A549 (cell line): ENCODE measurements around the gene MRPL12. TPM values are rescaled to one million over a fixed set of nuclear protein-coding genes. Genes with fewer than 3 reads are reported as not detected.

Source experiments
- ATAC-seq, 2 experiments: fragments of 200-7000 bp in 1 of 2; fragments of >200 bp in 1 of 2; cut with Nextera tagmentation in 1 of 2; cut with Tn5 transposase in 1 of 2; 3 replicates each; pipeline versions ENCODE4 v1.8.0 to v1.9.1; 2018 to 2020; ENCODE audit warnings: mild to moderate bottlenecking in 1 of 2, moderate library complexity in 1 of 2
- CTCF ChIA-PET: fragments of 300-600 bp; sonication (Branson Sonifier 250); formaldehyde crosslinking; extraction: SDS; loops from one replicate; lab custom pipeline; 2021; ENCODE audit warnings: antibody characterized with exemption, inconsistent platforms; lab: Yijun Ruan, JAX
- POLR2A ChIA-PET: fragments of 350-600 bp; formaldehyde crosslinking; extraction: SDS; loops from one replicate; lab custom pipeline; 2021; ENCODE audit warnings: antibody characterized with exemption, inconsistent platforms; lab: Yijun Ruan, JAX
- DNase-seq, 2 experiments: peaks; one replicate each; pipeline versions ENCODE4 v3.0.0 to v3.0.0-alpha.2; 2011 to 2016; ENCODE audit warnings: low read depth in 1 of 2, low spot score in 1 of 2
- FAIRE-seq: peaks from 2 replicates; lab custom pipeline; 2011; peaks lifted over from hg19 to GRCh38; lab: Jason Lieb, UNC
- H3K27ac ChIP-seq, 2 experiments: fragments of >200 bp; sonication (Bioruptor Twin); formaldehyde crosslinking; 3 replicates each; pipeline ENCODE4 v1.5.1; 2016 to 2017
- H3K4me1 ChIP-seq: fragments of >200 bp; sonication (Bioruptor Twin); formaldehyde crosslinking; 3 replicates; pipeline ENCODE4 v1.6.1; 2016
- H3K4me2 ChIP-seq: fragments of >200 bp; sonication (Bioruptor Twin); formaldehyde crosslinking; 3 replicates; pipeline ENCODE4 v1.6.1; 2016
- H3K4me3 ChIP-seq: fragments of >200 bp; sonication (Bioruptor Twin); formaldehyde crosslinking; 3 replicates; pipeline ENCODE4 v1.5.1; 2016
- H3K9me3 ChIP-seq: fragments of >200 bp; sonication (Bioruptor Twin); formaldehyde crosslinking; 3 replicates; pipeline ENCODE4 v1.6.1; 2016
- BHLHE40 ChIP-seq: IDR thresholded peaks from 2 replicates; pipeline ENCODE4 v1.6.1; 2012; ENCODE audit warnings: low read depth, low read length, inconsistent platforms
- CBX2 ChIP-seq: fragments of 200-600 bp; sonication (generic); IDR thresholded peaks from 2 replicates; pipeline ENCODE4 v1.6.1; 2016; ENCODE audit warnings: low read depth, mild to moderate bottlenecking, borderline replicate concordance
- CEBPB ChIP-seq, 2 experiments: fragments of >200 bp in 1 of 2; sonication (Bioruptor Twin) in 1 of 2; formaldehyde crosslinking in 1 of 2; IDR thresholded peaks; 2 replicates each; pipeline ENCODE4 v1.6.1; 2012 to 2016
- EHF ChIP-seq: fragments of 250-450 bp; sonication (Bioruptor Pico); IDR thresholded peaks from 2 replicates; pipeline ENCODE4 v1.5.0; 2020; ENCODE audit warnings: mild to moderate bottlenecking
- EP300 ChIP-seq, 2 experiments: fragments of >200 bp; sonication (Bioruptor Twin); formaldehyde crosslinking; IDR thresholded peaks; 2 replicates in 1 of 2; 3 replicates in 1 of 2; pipeline ENCODE4 v1.6.1; 2016 to 2017
- ESRRA ChIP-seq: fragments of 150-350 bp; IDR thresholded peaks from 2 replicates; pipeline ENCODE4 v1.6.1; 2014; ENCODE audit warnings: mild to moderate bottlenecking, low read length, borderline replicate concordance
- FOSL2 ChIP-seq, 2 experiments: fragments of 450-650 bp in 1 of 2; fragments of >200 bp in 1 of 2; sonication (Bioruptor Twin) in 1 of 2; formaldehyde crosslinking; IDR thresholded peaks; 2 replicates each; pipeline versions ENCODE4 v1.5.0 to v1.6.1; 2016 to 2020; ENCODE audit warnings: mild to moderate bottlenecking in 1 of 2, moderate library complexity in 1 of 2
- GATA3 ChIP-seq: IDR thresholded peaks from 2 replicates; pipeline ENCODE4 v1.6.1; 2012; ENCODE audit warnings: borderline replicate concordance
- HDAC2 ChIP-seq: fragments of 200-600 bp; sonication (generic); IDR thresholded peaks from 2 replicates; pipeline ENCODE4 v1.6.1; 2016
- HOXB5 ChIP-seq: fragments of 250-450 bp; sonication (Bioruptor Pico); IDR thresholded peaks from 2 replicates; pipeline ENCODE4 v1.5.0; 2020; ENCODE audit warnings: mild to moderate bottlenecking, moderate library complexity
- JUN ChIP-seq, 2 experiments: fragments of >200 bp; sonication (Bioruptor Twin); formaldehyde crosslinking; IDR thresholded peaks; 2 replicates in 1 of 2; 3 replicates in 1 of 2; pipeline ENCODE4 v1.6.1; 2016 to 2017
- JUNB ChIP-seq: fragments of >200 bp; sonication (Bioruptor Twin); formaldehyde crosslinking; IDR thresholded peaks from 2 replicates; pipeline ENCODE4 v1.6.1; 2016
- KDM1A ChIP-seq: fragments of 200-600 bp; sonication (generic); IDR thresholded peaks from 2 replicates; pipeline ENCODE4 v1.6.1; 2016; ENCODE audit warnings: low read depth, mild to moderate bottlenecking
- KDM5A ChIP-seq: fragments of 200-600 bp; sonication (generic); IDR thresholded peaks from 2 replicates; pipeline ENCODE4 v1.6.1; 2016; ENCODE audit warnings: antibody characterized with exemption, mild to moderate bottlenecking
- MAFK ChIP-seq: fragments of 450-650 bp; IDR thresholded peaks from 2 replicates; pipeline ENCODE4 v1.6.1; 2014; ENCODE audit not compliant: partially characterized antibody
- MAZ ChIP-seq: fragments of 150-350 bp; IDR thresholded peaks from 2 replicates; pipeline ENCODE4 v1.6.1; 2014; ENCODE audit warnings: antibody characterized with exemption, low read depth, low read length, borderline replicate concordance
- NPAS2 ChIP-seq: fragments of 250-450 bp; sonication (Bioruptor Pico); IDR thresholded peaks from 2 replicates; pipeline ENCODE4 v1.8.0; 2022; ENCODE audit warnings: mild to moderate bottlenecking, moderate library complexity, borderline replicate concordance
- NR3C1 ChIP-seq: fragments of >200 bp; sonication (Bioruptor Twin); formaldehyde crosslinking; IDR thresholded peaks from 3 replicates; pipeline ENCODE4 v1.6.1; 2017
- PHF8 ChIP-seq: fragments of 200-600 bp; sonication (generic); IDR thresholded peaks from 2 replicates; pipeline ENCODE4 v1.6.1; 2016; ENCODE audit warnings: low read depth, mild to moderate bottlenecking, antibody characterized with exemption, moderate library complexity, borderline replicate concordance
- POLR2A ChIP-seq: IDR thresholded peaks from 2 replicates; pipeline ENCODE4 v1.6.1; 2012; ENCODE audit warnings: mild to moderate bottlenecking, low read length
- POLR2AphosphoS2 ChIP-seq: conservative IDR thresholded peaks from 2 replicates; pipeline ENCODE4 v1.6.1; 2012; ENCODE audit warnings: low read length, improper control_type of control experiment, inconsistent platforms
- RFX5 ChIP-seq: fragments of 450-650 bp; IDR thresholded peaks from 2 replicates; pipeline ENCODE4 v1.7.1; 2014; ENCODE audit warnings: antibody characterized with exemption, mild to moderate bottlenecking, moderate library complexity
- RNF2 ChIP-seq: fragments of 200-600 bp; sonication (generic); IDR thresholded peaks from 2 replicates; pipeline ENCODE4 v1.6.1; 2016; ENCODE audit warnings: low read depth, mild to moderate bottlenecking, antibody characterized with exemption, moderate library complexity, borderline replicate concordance
- SREBF2 ChIP-seq: fragments of 450-650 bp; IDR thresholded peaks from 2 replicates; pipeline ENCODE4 v1.6.1; 2014; ENCODE audit warnings: mild to moderate bottlenecking, moderate library complexity
- TFCP2L1 ChIP-seq: fragments of 250-450 bp; sonication (Bioruptor Pico); IDR thresholded peaks from 2 replicates; pipeline ENCODE4 v1.5.0; 2021; ENCODE audit warnings: mild to moderate bottlenecking
- TP53 ChIP-seq: fragments of 250-450 bp; sonication (Bioruptor Pico); IDR thresholded peaks from 2 replicates; pipeline ENCODE4 v1.5.0; 2021; ENCODE audit warnings: mild to moderate bottlenecking, moderate library complexity
- ZC3H11A ChIP-seq: fragments of 450-650 bp; IDR thresholded peaks from 2 replicates; pipeline ENCODE4 v1.6.1; 2014; ENCODE audit warnings: antibody characterized with exemption, mild to moderate bottlenecking
- ZNF302 ChIP-seq: fragments of 250-450 bp; sonication (Bioruptor Pico); IDR thresholded peaks from 2 replicates; pipeline ENCODE4 v1.9.0; 2021; ENCODE audit warnings: inconsistent platforms, mild to moderate bottlenecking, moderate library complexity
- ZSCAN20 ChIP-seq: fragments of 250-450 bp; sonication (Bioruptor Pico); IDR thresholded peaks from 2 replicates; pipeline ENCODE4 v1.8.0; 2022; ENCODE audit warnings: mild to moderate bottlenecking, moderate library complexity
- WGBS: methylation state at CpG from one replicate; pipeline ENCODE4 v1.1.6; 2017; ENCODE audit errors: missing lambda C conversion rate; 5-methylcytosine and 5-hydroxymethylcytosine counted together
- polyA minus RNA-seq: library from RNA; depleted of rRNA, polyadenylated mRNA; stranded (reverse); fragments of >200 nt; gene quantifications from 2 replicates; pipeline ENCODE4 v1.2.3, GENCODE V29; 2011; rRNA and poly(A)+ RNA removed
- polyA plus RNA-seq, 4 experiments: library from polyadenylated mRNA; depleted of rRNA in 3 of 4; stranded (reverse); fragments of >200 nt; fragmentation: RNase III in 1 of 4; extraction: RNeasy Plus Mini Kit Qiagen cat#74134 plus additional on column Dnase treatment in 1 of 4; gene quantifications; 2 replicates in 3 of 4; 3 replicates in 1 of 4; pipeline ENCODE4 v1.2.3, GENCODE V29; 2011 to 2017
- TF ChIP-seq, protein P1 (sequence below): fragments of 150-350 bp; IDR thresholded peaks from 2 replicates; pipeline ENCODE4 v1.6.1; 2014; ENCODE audit warnings: low read depth, mild to moderate bottlenecking, low read length
- TF ChIP-seq, protein P2 (sequence below): IDR thresholded peaks from 2 replicates; pipeline ENCODE4 v1.6.1; 2012
- TF ChIP-seq, protein P3 (sequence below): fragments of 250-450 bp; sonication (Bioruptor Pico); IDR thresholded peaks from 2 replicates; pipeline ENCODE4 v1.5.0; 2021; ENCODE audit warnings: mild to moderate bottlenecking, moderate library complexity, borderline replicate concordance
- TF ChIP-seq, protein P4 (sequence below): fragments of 450-650 bp; IDR thresholded peaks from 2 replicates; pipeline ENCODE4 v1.6.1; 2014; ENCODE audit warnings: antibody characterized with exemption
- TF ChIP-seq, protein P5 (sequence below): IDR thresholded peaks from 2 replicates; pipeline ENCODE4 v1.6.1; 2012

MRPL12 gene
- polyA plus RNA-seq (2011; rRNA removed) (152 and 161 TPM in 2 replicates), polyA plus RNA-seq (2017; fragmentation: RNase III; extraction: RNeasy Plus Mini Kit Qiagen cat#74134 plus additional on column Dnase treatment) (197 to 233 TPM (median 215 TPM) in 3 replicates), polyA minus RNA-seq (71.5 and 83.4 TPM in 2 replicates)
- 448 and 453 TPM in 2 replicates for polyA plus RNA-seq (2012; cell fraction: cytosol; rRNA removed)
- polyA plus RNA-seq (2012; cell fraction: nucleus; rRNA removed) = 235 and 273 TPM in 2 replicates

DNA sequence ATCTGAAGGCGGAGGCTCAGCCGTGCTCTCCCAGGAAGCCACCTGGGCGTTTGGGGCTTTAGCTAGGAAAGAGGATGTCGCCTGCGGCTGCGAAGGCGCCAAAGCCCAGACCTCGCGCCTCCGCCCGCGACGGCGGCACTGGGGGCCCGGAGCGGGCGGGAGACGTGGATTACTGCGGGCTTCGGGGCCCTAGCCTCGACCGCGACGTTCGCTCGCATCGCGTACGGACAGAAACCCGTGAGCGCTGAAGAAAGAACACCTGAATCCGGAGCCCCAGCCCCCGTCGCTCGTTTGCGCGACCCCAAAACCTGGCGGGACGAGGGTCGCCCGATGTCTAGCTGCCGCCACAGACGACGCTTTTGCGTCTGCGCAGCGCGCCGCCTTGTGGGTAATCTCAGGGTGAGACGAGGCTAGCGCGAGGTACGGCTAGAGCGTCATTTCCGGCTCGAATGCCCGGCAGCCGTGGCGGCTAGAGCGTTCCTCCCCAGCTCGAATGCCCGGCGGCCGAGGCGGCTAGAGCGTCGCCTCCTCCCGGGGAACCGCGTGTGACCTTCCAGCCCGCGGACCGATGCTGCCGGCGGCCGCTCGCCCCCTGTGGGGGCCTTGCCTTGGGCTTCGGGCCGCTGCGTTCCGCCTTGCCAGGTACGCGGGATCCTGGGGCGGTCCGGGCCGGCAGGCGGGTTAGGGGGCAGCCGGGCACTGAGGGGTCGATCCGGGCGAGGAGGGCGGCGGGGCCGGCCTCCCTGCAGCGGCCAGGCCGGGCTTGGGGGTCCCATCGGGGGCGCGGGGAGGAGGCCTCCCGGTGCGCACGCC lies at the start of gene MRPL12:
Gene MRPL12 (plus strand): TSS at position 434 of the 813 bp plus-strand sequence. CDS start 135 bp downstream, at position 569.
- FAIRE-seq = peak; percentile 68
- ChIA-PET CTCF (interaction anchor here (0.7 to 2.9 kb wide), 15 partner anchors 8 to 157 kb away, joined by 3 to 19 read pairs (median 4); partner anchors contain the start of genes ARL16 and HGS), POLR2A (interaction anchor here (0.6 to 3.7 kb wide), 14 partner anchors 9 to 151 kb away, joined by 3 to 42 read pairs (median 3); partner anchors contain the start of genes ARL16, FAAP100, HGS and MCRIP1)
- Histone ChIP-seq H3K9me3 (no peaks in the 10 kb centered on the region), H3K4me3 (peak within 1 kb of the TSS; percentile 90), H3K4me1 (peaks cover 22% of the 10 kb centered on the region), H3K4me2 (peak within 1 kb of the TSS; percentile 90), H3K27ac (peak within 1 kb of the TSS; percentile 97 to 98)
- peak; percentile 96 for DNase-seq
- peak; percentile 83 to 90 for ATAC-seq
- under 1% methylated on average over 60 of the region's 102 CpGs for WGBS
- TF ChIP-seq RFX5 (no peak), TFCP2L1 (CRISPR knock-in tag) (0 out of 2 replicates have a peak, but pooled peaks have one; percentile 26), NR3C1 (no peak), CEBPB (IDR thresholded peaks at IDR 0.05) (no peak), ZNF302 (CRISPR knock-in tag) (no peak), KDM1A (no peak), MAZ (no peak), POLR2AphosphoS2 (no peak), SREBF2 (no peak), CBX2 (no peak), GATA3 (peak; percentile 64), KDM5A (peak; percentile 55), JUNB (no peak), NPAS2 (CRISPR knock-in tag) (no peak), FOSL2 (IDR thresholded peaks at IDR 0.05) (no peak), FOSL2 (CRISPR knock-in tag; IDR thresholded peaks at IDR 0.05) (no peak; the same call in 1 of the 2 replicates), HOXB5 (CRISPR knock-in tag) (no peak), RNF2 (no peak), MAFK (no peak), POLR2A (peak; percentile 91), ZSCAN20 (CRISPR knock-in tag) (no peak), JUN (IDR thresholded peaks at IDR 0.05) (peak; percentile 73 to 98; a peak in 4 of 5 replicates), PHF8 (peak; percentile 82), TP53 (CRISPR knock-in tag) (no peak), BHLHE40 (no peak), EP300 (IDR thresholded peaks at IDR 0.05) (no peak; a peak in 1 of 5 replicates), ESRRA (peak; percentile 30; the same call in 1 of the 2 replicates), ZC3H11A (no peak), HDAC2 (no peak), EHF (CRISPR knock-in tag) (no peak)
- TF ChIP-seq, protein P1, sequence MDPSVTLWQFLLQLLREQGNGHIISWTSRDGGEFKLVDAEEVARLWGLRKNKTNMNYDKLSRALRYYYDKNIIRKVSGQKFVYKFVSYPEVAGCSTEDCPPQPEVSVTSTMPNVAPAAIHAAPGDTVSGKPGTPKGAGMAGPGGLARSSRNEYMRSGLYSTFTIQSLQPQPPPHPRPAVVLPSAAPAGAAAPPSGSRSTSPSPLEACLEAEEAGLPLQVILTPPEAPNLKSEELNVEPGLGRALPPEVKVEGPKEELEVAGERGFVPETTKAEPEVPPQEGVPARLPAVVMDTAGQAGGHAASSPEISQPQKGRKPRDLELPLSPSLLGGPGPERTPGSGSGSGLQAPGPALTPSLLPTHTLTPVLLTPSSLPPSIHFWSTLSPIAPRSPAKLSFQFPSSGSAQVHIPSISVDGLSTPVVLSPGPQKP = no peak
- TF ChIP-seq, protein P2, sequence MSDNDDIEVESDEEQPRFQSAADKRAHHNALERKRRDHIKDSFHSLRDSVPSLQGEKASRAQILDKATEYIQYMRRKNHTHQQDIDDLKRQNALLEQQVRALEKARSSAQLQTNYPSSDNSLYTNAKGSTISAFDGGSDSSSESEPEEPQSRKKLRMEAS = peak; percentile 99
- TF ChIP-seq, protein P3, sequence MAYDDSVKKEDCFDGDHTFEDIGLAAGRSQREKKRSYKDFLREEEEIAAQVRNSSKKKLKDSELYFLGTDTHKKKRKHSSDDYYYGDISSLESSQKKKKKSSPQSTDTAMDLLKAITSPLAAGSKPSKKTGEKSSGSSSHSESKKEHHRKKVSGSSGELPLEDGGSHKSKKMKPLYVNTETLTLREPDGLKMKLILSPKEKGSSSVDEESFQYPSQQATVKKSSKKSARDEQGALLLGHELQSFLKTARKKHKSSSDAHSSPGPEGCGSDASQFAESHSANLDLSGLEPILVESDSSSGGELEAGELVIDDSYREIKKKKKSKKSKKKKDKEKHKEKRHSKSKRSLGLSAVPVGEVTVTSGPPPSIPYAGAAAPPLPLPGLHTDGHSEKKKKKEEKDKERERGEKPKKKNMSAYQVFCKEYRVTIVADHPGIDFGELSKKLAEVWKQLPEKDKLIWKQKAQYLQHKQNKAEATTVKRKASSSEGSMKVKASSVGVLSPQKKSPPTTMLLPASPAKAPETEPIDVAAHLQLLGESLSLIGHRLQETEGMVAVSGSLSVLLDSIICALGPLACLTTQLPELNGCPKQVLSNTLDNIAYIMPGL (CRISPR knock-in tag) = no peak
- TF ChIP-seq, protein P4, sequence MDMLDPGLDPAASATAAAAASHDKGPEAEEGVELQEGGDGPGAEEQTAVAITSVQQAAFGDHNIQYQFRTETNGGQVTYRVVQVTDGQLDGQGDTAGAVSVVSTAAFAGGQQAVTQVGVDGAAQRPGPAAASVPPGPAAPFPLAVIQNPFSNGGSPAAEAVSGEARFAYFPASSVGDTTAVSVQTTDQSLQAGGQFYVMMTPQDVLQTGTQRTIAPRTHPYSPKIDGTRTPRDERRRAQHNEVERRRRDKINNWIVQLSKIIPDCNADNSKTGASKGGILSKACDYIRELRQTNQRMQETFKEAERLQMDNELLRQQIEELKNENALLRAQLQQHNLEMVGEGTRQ = no peak
- TF ChIP-seq, protein P5, sequence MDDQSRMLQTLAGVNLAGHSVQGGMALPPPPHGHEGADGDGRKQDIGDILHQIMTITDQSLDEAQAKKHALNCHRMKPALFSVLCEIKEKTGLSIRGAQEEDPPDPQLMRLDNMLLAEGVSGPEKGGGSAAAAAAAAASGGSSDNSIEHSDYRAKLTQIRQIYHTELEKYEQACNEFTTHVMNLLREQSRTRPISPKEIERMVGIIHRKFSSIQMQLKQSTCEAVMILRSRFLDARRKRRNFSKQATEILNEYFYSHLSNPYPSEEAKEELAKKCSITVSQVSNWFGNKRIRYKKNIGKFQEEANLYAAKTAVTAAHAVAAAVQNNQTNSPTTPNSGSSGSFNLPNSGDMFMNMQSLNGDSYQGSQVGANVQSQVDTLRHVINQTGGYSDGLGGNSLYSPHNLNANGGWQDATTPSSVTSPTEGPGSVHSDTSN = peak; percentile 82
